ENCODE measurements around the gene RAPGEF2. TPM values are rescaled to one million over a fixed set of nuclear protein-coding genes. Genes with fewer than 3 reads are reported as not detected.
"Not testable (repeated sequence)": the region's sequence is repeated elsewhere in the genome, so short reads cannot be mapped to it uniquely, and the experiment has no call there.

RAPGEF2 gene
- total RNA-seq, 1 donor from 2014 or later, result 82.6 TPM

GRCh38 chr4:159098482-159099127 lies 4.3 kb upstream of the RAPGEF2 start:
- DNase-seq, result no peak

GRCh38 chr4:159101988-159102621 lies 774 bp upstream of the RAPGEF2 start:
- no peak for DNase-seq

GRCh38 chr4:159103384-159103990 lies 608 bp downstream of the RAPGEF2 start:
- peak; percentile 73 for DNase-seq

GRCh38 chr4:159104694-159105414 lies 2.0 kb downstream of the RAPGEF2 start:
- peak; percentile 50 for DNase-seq

GRCh38 chr4:159105761-159106243 lies 2.9 kb downstream of the RAPGEF2 start:
- DNase-seq, result peak; percentile 41

GRCh38 chr4:159106636-159107035 lies 3.8 kb downstream of the RAPGEF2 start:
- peak; percentile 18 for DNase-seq

GRCh38 chr4:159107203-159107925 lies 4.5 kb downstream of the RAPGEF2 start:
- DNase-seq, result no peak

- no peak for DNase-seq
Measured at GRCh38 chr4:159108124-159108523, 5.2 kb downstream of the RAPGEF2 start.

- no peak for DNase-seq
Measured at GRCh38 chr4:159110961-159111360, 8.1 kb downstream of the RAPGEF2 start.

GRCh38 chr4:159111416-159111815 lies 8.5 kb downstream of the RAPGEF2 start:
- DNase-seq, result no peak

GRCh38 chr4:159113366-159113765 lies 10.5 kb downstream of the RAPGEF2 start:
- DNase-seq, result not testable (repeated sequence)

- DNase-seq, result not testable (repeated sequence)
Measured at GRCh38 chr4:159116098-159116497, 13.2 kb downstream of the RAPGEF2 start.

GRCh38 chr4:159116693-159117092 lies 13.8 kb downstream of the RAPGEF2 start:
- not testable (repeated sequence) for DNase-seq

- DNase-seq, result no peak
Measured at GRCh38 chr4:159117564-159117963, 14.7 kb downstream of the RAPGEF2 start.

- DNase-seq, result no peak
Measured at GRCh38 chr4:159117968-159118367, 15.1 kb downstream of the RAPGEF2 start.

GRCh38 chr4:159121371-159121770 lies 18.5 kb downstream of the RAPGEF2 start:
- DNase-seq, result no peak

- no peak for DNase-seq
Measured at GRCh38 chr4:159126716-159127115, 23.8 kb downstream of the RAPGEF2 start.

- DNase-seq, result no peak
Measured at GRCh38 chr4:159127745-159128518, 25.1 kb downstream of the RAPGEF2 start.

- DNase-seq, result no peak
Measured at GRCh38 chr4:159129814-159130550, 27.1 kb downstream of the RAPGEF2 start.

GRCh38 chr4:159131564-159131963 lies 28.7 kb downstream of the RAPGEF2 start:
- no peak for DNase-seq

- no peak for DNase-seq
Measured at GRCh38 chr4:159134429-159134828, 31.6 kb downstream of the RAPGEF2 start.

Measured in tongue (tissue), 2 donors.